H1 (cell line): ENCODE results near the gene PMS2. TPM values are rescaled to one million over a fixed set of nuclear protein-coding genes. Genes with fewer than 3 reads are reported as not detected.

Experiments used
- CTCF ChIA-PET: fragments of 300-600 bp; sonication (Branson Sonifier 250); formaldehyde crosslinking; loops from one replicate; lab custom pipeline; 2021; ENCODE audit not compliant: partially characterized antibody; lab: Charles Lee
- POLR2A ChIA-PET: fragments of 300-600 bp; sonication (Branson Sonifier 250); formaldehyde crosslinking; loops from one replicate; lab custom pipeline; 2021; ENCODE audit warnings: inconsistent platforms; ENCODE audit not compliant: partially characterized antibody; lab: Charles Lee
- DNase-seq, 2 experiments: peaks; one replicate each; pipeline versions ENCODE4 v3.0.0 to v3.0.0-alpha.2; 2010 to 2022; ENCODE audit warnings: low spot score in 2 of 2, low read depth in 1 of 2, mixed read lengths in 1 of 2
- FAIRE-seq: peaks from 2 replicates; lab custom pipeline; 2011; peaks lifted over from hg19 to GRCh38; lab: Jason Lieb, UNC
- H2AFZ ChIP-seq: 2 replicates; pipeline ENCODE4 v1.8.1; 2012; ENCODE audit warnings: low read length, inconsistent platforms
- H2AK5ac ChIP-seq: 2 replicates; pipeline ENCODE4 v1.6.1; 2013; ENCODE audit warnings: low read depth, low read length
- H2BK120ac ChIP-seq: replicated peaks from 2 replicates; pipeline ENCODE3; 2013; ENCODE audit warnings: low read depth, low read length, inconsistent platforms
- H2BK12ac ChIP-seq: 2 replicates; pipeline ENCODE4 v1.6.1; 2013; ENCODE audit warnings: low read depth, low read length
- H2BK15ac ChIP-seq: 2 replicates; pipeline ENCODE4 v1.6.1; 2013; ENCODE audit warnings: low read length
- H2BK20ac ChIP-seq: 2 replicates; pipeline ENCODE4 v1.6.1; 2013; ENCODE audit warnings: low read length
- H2BK5ac ChIP-seq: 2 replicates; pipeline ENCODE4 v1.6.1; 2013; ENCODE audit warnings: low read depth, low read length
- H3K14ac ChIP-seq: 2 replicates; pipeline ENCODE4 v1.6.1; 2013; ENCODE audit warnings: inconsistent platforms; ENCODE audit not compliant: insufficient read length
- H3K18ac ChIP-seq: 2 replicates; pipeline ENCODE4 v1.6.1; 2013; ENCODE audit warnings: low read length; ENCODE audit errors: extremely low read depth
- H3K23ac ChIP-seq: 2 replicates; pipeline ENCODE4 v1.6.1; 2013; ENCODE audit warnings: inconsistent platforms; ENCODE audit not compliant: insufficient read length
- H3K23me2 ChIP-seq: 2 replicates; pipeline ENCODE4 v1.6.1; 2013; ENCODE audit warnings: low read depth, low read length
- H3K27ac ChIP-seq: 2 replicates; pipeline ENCODE4 v1.6.1; 2011; ENCODE audit warnings: low read depth, low read length, inconsistent platforms
- H3K27me3 ChIP-seq, 4 experiments: replicated peaks in 1 of 4; 1 replicate in 1 of 4; 2 replicates in 3 of 4; pipeline versions ENCODE4 v1.6.1 to v1.8.1; 2011 to 2013; ENCODE audit warnings: low read length in 3 of 4, mild to moderate bottlenecking in 3 of 4, inconsistent platforms in 2 of 4, mixed read lengths in 2 of 4, moderate library complexity in 1 of 4; ENCODE audit not compliant: control insufficient read depth in 3 of 4, insufficient read depth in 3 of 4; ENCODE audit errors: extremely low read depth in 1 of 4
- H3K36me3 ChIP-seq, 4 experiments: 2 replicates each; pipeline versions ENCODE4 v1.6.1 to v1.8.1; 2011 to 2013; ENCODE audit warnings: mild to moderate bottlenecking in 4 of 4, low read length in 3 of 4, moderate library complexity in 2 of 4, control low read depth in 1 of 4, inconsistent platforms in 1 of 4; ENCODE audit not compliant: insufficient read depth in 4 of 4, control insufficient read depth in 2 of 4
- H3K4ac ChIP-seq: replicated peaks from 2 replicates; pipeline ENCODE3; 2013; ENCODE audit warnings: low read length, low read depth, mixed read lengths, inconsistent platforms; ENCODE audit not compliant: insufficient read length
- H3K4me1 ChIP-seq, 4 experiments: replicated peaks in 1 of 4; 1 replicate in 1 of 4; 2 replicates in 3 of 4; pipeline versions ENCODE4 v1.6.1 to v1.8.1; 2011 to 2013; ENCODE audit warnings: low read length in 3 of 4, inconsistent platforms in 2 of 4, mixed read lengths in 1 of 4; ENCODE audit not compliant: insufficient read depth in 4 of 4, control insufficient read depth in 3 of 4
- H3K4me2 ChIP-seq, 2 experiments: 2 replicates each; pipeline versions ENCODE4 v1.6.1 to v1.8.1; 2011 to 2013; ENCODE audit warnings: low read depth in 2 of 2, low read length in 2 of 2, control low read depth in 1 of 2, inconsistent platforms in 1 of 2, mild to moderate bottlenecking in 1 of 2; ENCODE audit not compliant: insufficient read depth in 1 of 2
- H3K4me3 ChIP-seq, 4 experiments: fragments of 200-600, 300-600 bp in 1 of 4; sonication (generic), shearing (Covaris generic), sonication (Bioruptor Twin) in 1 of 4; 2 replicates each; pipeline versions ENCODE4 v1.5.1 to v1.8.1; 2011 to 2016; ENCODE audit warnings: low read length in 4 of 4, low read depth in 3 of 4, control low read depth in 2 of 4, inconsistent platforms in 2 of 4, mild to moderate bottlenecking in 2 of 4, mixed read lengths in 1 of 4, moderate library complexity in 1 of 4; ENCODE audit not compliant: insufficient read depth in 2 of 4; ENCODE audit errors: extremely low read depth in 1 of 4
- H3K56ac ChIP-seq: replicated peaks from 2 replicates; pipeline ENCODE3; 2013; ENCODE audit warnings: low read depth, mild to moderate bottlenecking, mixed read lengths, low read length, inconsistent platforms; ENCODE audit not compliant: insufficient read length
- H3K79me1 ChIP-seq: 2 replicates; pipeline ENCODE4 v1.6.1; 2013; ENCODE audit warnings: low read depth, low read length, control low read depth
- H3K79me2 ChIP-seq, 2 experiments: 2 replicates each; pipeline versions ENCODE4 v1.6.1 to v1.8.1; 2012 to 2013; ENCODE audit warnings: low read length in 2 of 2, mild to moderate bottlenecking in 2 of 2, inconsistent platforms in 1 of 2; ENCODE audit not compliant: insufficient read depth in 2 of 2, control insufficient read depth in 1 of 2
- H3K9ac ChIP-seq, 4 experiments: replicated peaks in 1 of 4; 1 replicate in 1 of 4; 2 replicates in 3 of 4; pipeline versions ENCODE4 v1.6.1 to v1.8.1; 2011 to 2013; ENCODE audit warnings: low read depth in 3 of 4, low read length in 3 of 4, control low read depth in 2 of 4, mild to moderate bottlenecking in 2 of 4, moderate library complexity in 2 of 4, inconsistent platforms in 1 of 4; ENCODE audit errors: extremely low read depth in 1 of 4
- H3K9me3 ChIP-seq, 2 experiments: 2 replicates each; pipeline versions ENCODE4 v1.6.1 to v1.8.1; 2012 to 2013; ENCODE audit warnings: mild to moderate bottlenecking in 2 of 2, moderate library complexity in 2 of 2, control low read depth in 1 of 2, inconsistent platforms in 1 of 2, low read depth in 1 of 2, low read length in 1 of 2, mixed read lengths in 1 of 2; ENCODE audit not compliant: insufficient read depth in 2 of 2
- H4K20me1 ChIP-seq, 2 experiments: replicated peaks in 1 of 2; 2 replicates each; pipeline versions ENCODE3 to v1.8.1; 2011 to 2013; ENCODE audit warnings: inconsistent platforms in 2 of 2, low read length in 2 of 2, mild to moderate bottlenecking in 1 of 2; ENCODE audit not compliant: insufficient read depth in 2 of 2, control insufficient read depth in 1 of 2
- H4K5ac ChIP-seq: 2 replicates; pipeline ENCODE4 v1.6.1; 2013; ENCODE audit warnings: low read length, low read depth, mixed read lengths, inconsistent platforms; ENCODE audit not compliant: insufficient read length
- H4K8ac ChIP-seq: 2 replicates; pipeline ENCODE4 v1.8.0; 2013; ENCODE audit warnings: mild to moderate bottlenecking, moderate library complexity, low read length, inconsistent platforms; ENCODE audit not compliant: insufficient read depth; ENCODE audit errors: extremely low read depth
- H4K91ac ChIP-seq: replicated peaks from 2 replicates; pipeline ENCODE3; 2013; ENCODE audit warnings: low read length, mixed read lengths, inconsistent platforms; ENCODE audit not compliant: insufficient read length
- BCL11A ChIP-seq, 2 experiments: IDR thresholded peaks; one replicate each; pipeline ENCODE4 v1.6.1; 2011; ENCODE audit warnings: low read depth in 2 of 2, low read length in 2 of 2, mild to moderate bottlenecking in 2 of 2
- EGR1 ChIP-seq: IDR thresholded peaks from 2 replicates; pipeline ENCODE4 v1.6.1; 2011; ENCODE audit warnings: low read depth, low read length, borderline replicate concordance
- KDM5A ChIP-seq: fragments of 200-600 bp; IDR thresholded peaks from 2 replicates; pipeline ENCODE4 v1.7.1; 2012; ENCODE audit warnings: mild to moderate bottlenecking, low read length, inconsistent platforms, mixed read lengths
- MAFK ChIP-seq: IDR thresholded peaks from 2 replicates; pipeline ENCODE4 v1.6.1; 2012; ENCODE audit warnings: low read depth, mild to moderate bottlenecking, improper control_type of control experiment, low read length
- POLR2A ChIP-seq, 2 experiments: IDR thresholded peaks; 1 replicate in 1 of 2; 2 replicates in 1 of 2; pipeline ENCODE4 v1.6.1; 2011; ENCODE audit warnings: low read depth in 2 of 2, low read length in 2 of 2, mild to moderate bottlenecking in 2 of 2; ENCODE audit errors: control extremely low read depth in 1 of 2
- POLR2AphosphoS5 ChIP-seq: IDR thresholded peaks from 2 replicates; pipeline ENCODE4 v1.6.1; 2011; ENCODE audit warnings: low read depth, low read length
- RAD21 ChIP-seq, 2 experiments: IDR thresholded peaks in 1 of 2; conservative IDR thresholded peaks in 1 of 2; 2 replicates each; pipeline ENCODE4 v1.6.1; 2011; ENCODE audit warnings: low read depth in 2 of 2, low read length in 2 of 2, improper control_type of control experiment in 1 of 2, inconsistent platforms in 1 of 2, mild to moderate bottlenecking in 1 of 2, moderate library complexity in 1 of 2
- SP1 ChIP-seq: IDR thresholded peaks from 2 replicates; pipeline ENCODE4 v1.6.1; 2011; ENCODE audit warnings: low read depth, low read length
- SP4 ChIP-seq: IDR thresholded peaks from 2 replicates; pipeline ENCODE4 v1.6.1; 2012; ENCODE audit warnings: low read length, inconsistent platforms
- ZNF274 ChIP-seq: IDR thresholded peaks from 2 replicates; pipeline ENCODE4 v1.7.0; 2012; ENCODE audit warnings: low read length, borderline replicate concordance; ENCODE audit errors: extremely low read depth
- WGBS, 2 experiments: shearing (Covaris generic) in 1 of 2; methylation state at CpG; one replicate each; pipeline versions ENCODE4 v1.1.6 to v1.1.7; 2013 to 2015; ENCODE audit warnings: low lambda C conversion rate in 2 of 2, mixed read lengths in 2 of 2, inconsistent platforms in 1 of 2, low coverage in 1 of 2, missing lambda C conversion rate in 1 of 2; ENCODE audit not compliant: insufficient replicate concordance in 2 of 2, insufficient coverage in 1 of 2, insufficient read length in 1 of 2; ENCODE audit errors: extremely low coverage in 1 of 2, missing lambda C conversion rate in 1 of 2; 5-methylcytosine and 5-hydroxymethylcytosine counted together
- polyA plus RNA-seq, 7 experiments: library from polyadenylated mRNA; depleted of rRNA in 3 of 7; stranded (reverse) in 5 of 7; unstranded in 2 of 7; fragments of >200 nt in 5 of 7; fragments of 200-250 nt in 2 of 7; gene quantifications; 1 replicate in 5 of 7; 2 replicates in 1 of 7; 4 replicates in 1 of 7; pipeline versions ENCODE4 v1.2.1 to v1.2.3, GENCODE V29; 2011 to 2013; ENCODE audit warnings: missing spikeins in 2 of 7, mixed read lengths in 2 of 7
- total RNA-seq: library from RNA; stranded (reverse); fragmentation: NEBNext Ultra II Directional; extraction: Animal tissue kit (Norgen Biotek cat#: 25700); gene quantifications from 2 replicates; pipeline ENCODE4 v1.2.1, GENCODE V29; 2021

Gene PMS2
- total and polyA plus RNA-seq, 2 of the 8 experiments (the other 6 are each of a cell fraction or from before 2014, with no cell fraction given): 4.8 to 12.1 TPM

DNA sequence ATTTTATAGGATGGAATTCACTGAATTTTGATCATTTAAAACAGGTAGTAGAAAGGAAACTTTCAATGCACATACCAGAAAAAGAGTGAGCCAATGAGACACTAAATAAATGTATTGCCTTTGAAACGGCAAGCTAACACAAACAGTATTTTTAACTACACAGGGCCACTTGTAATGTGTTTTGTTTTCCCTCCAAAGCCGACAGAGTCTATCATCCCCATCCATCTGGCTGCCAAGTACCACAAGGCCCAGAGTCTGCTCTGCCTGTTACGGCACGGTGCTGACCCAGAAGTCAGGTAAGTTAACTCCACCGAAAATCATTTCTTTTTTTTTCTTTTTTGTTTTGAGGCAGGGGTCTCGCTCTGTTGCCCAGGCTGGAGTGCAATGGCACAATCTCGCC, 23.8 kb upstream of the PMS2 start:
- peaks cover 0 to 3% of the 10 kb centered on the region in 2 experiments; a peak in 2 of 4 replicates for H3K79me2 ChIP-seq
- no peak overlapping the region for H2BK12ac ChIP-seq
- WGBS, 2 experiments: 88% methylated on average over 7 of the region's 7 CpGs; no CpG with 5 or more reads in 1 of the 2 experiments

More for the DNA sequence above, 23.8 kb upstream of the PMS2 start:
- H2AFZ ChIP-seq: no peak overlapping the region
- H3K23me2 ChIP-seq: no peaks in the 10 kb centered on the region
- H2BK15ac ChIP-seq: no peak overlapping the region
- no peak overlapping the region for H3K9ac ChIP-seq
- no peak overlapping the region for H3K14ac ChIP-seq
- no peak overlapping the region for H2AK5ac ChIP-seq
- no peaks in the 10 kb centered on the region for H3K4me1 ChIP-seq
- peaks cover 7% of the 10 kb centered on the region; the same call in 1 of the 2 replicates for H3K79me1 ChIP-seq
- H4K8ac ChIP-seq: peak overlapping the region; percentile 57; the same call in 1 of the 2 replicates
- no peak overlapping the region for H2BK5ac ChIP-seq
- peaks cover 16 to 71% (median 36%) of the 10 kb centered on the region in 4 experiments for H3K36me3 ChIP-seq
- no peak overlapping the region for H3K4me3 ChIP-seq
- H3K18ac ChIP-seq: no peak overlapping the region
- no peak overlapping the region for H3K56ac ChIP-seq
- no peak overlapping the region for H2BK20ac ChIP-seq
- ChIA-PET CTCF (interaction anchor here (0.5 to 1.4 kb wide), 3 partner anchors 13 to 65 kb away, joined by 3 to 5 read pairs (median 4); no protein-coding TSS in a partner anchor), POLR2A (interaction anchor here (1.0 to 1.5 kb wide), 4 partner anchors 9 to 24 kb away, joined by 3 to 6 read pairs (median 4); partner anchors contain the start of genes AIMP2 and PMS2)
- no peak overlapping the region for H3K4me2 ChIP-seq
- no peak overlapping the region for H3K27ac ChIP-seq
- no peaks in the 10 kb centered on the region for H3K9me3 ChIP-seq
- no peak overlapping the region for H4K91ac ChIP-seq
- no peak overlapping the region for H3K4ac ChIP-seq
- no peak for DNase-seq
- H3K23ac ChIP-seq: no peak overlapping the region
- H4K5ac ChIP-seq: no peak overlapping the region
- TF ChIP-seq SP4 (no peak), RAD21 (IDR thresholded peaks at IDR 0.05 in 1 of 2, conservative IDR thresholded peaks at IDR 0.05 in 1 of 2; ENCODE audit: low read depth in 2 of 2, low read length in 2 of 2) (no peak), KDM5A (no peak), MAFK (no peak), ZNF274 (no peak), EGR1 (no peak), BCL11A (IDR thresholded peaks at IDR 0.05; ENCODE audit: low read depth in 2 of 2, low read length in 2 of 2) (no peak), POLR2A (IDR thresholded peaks at IDR 0.05; ENCODE audit: control extremely low read depth in 1 of 2, low read depth in 2 of 2, low read length in 2 of 2) (no peak), POLR2AphosphoS5 (no peak), SP1 (no peak)
- no peak overlapping the region for H2BK120ac ChIP-seq
- H3K27me3 ChIP-seq: no peaks in the 10 kb centered on the region
- FAIRE-seq: no peak
- peaks cover 2 to 8% of the 10 kb centered on the region in 2 experiments for H4K20me1 ChIP-seq
